NCI-H146 treated with DMSO at 0.1 percent for 48 hours (cell line): Measurements from ENCODE around the gene ANKRD55.
"Not testable (repeated sequence)": the region's sequence is repeated elsewhere in the genome, so short reads cannot be mapped to it uniquely, and the experiment has no call there.

ENCODE experiments used
- DNase-seq: peaks from one replicate; lab custom pipeline; 2025; ENCODE audit not compliant: unreplicated experiment; lab: John Stamatoyannopoulos, UW

Gene ANKRD55

DNA sequence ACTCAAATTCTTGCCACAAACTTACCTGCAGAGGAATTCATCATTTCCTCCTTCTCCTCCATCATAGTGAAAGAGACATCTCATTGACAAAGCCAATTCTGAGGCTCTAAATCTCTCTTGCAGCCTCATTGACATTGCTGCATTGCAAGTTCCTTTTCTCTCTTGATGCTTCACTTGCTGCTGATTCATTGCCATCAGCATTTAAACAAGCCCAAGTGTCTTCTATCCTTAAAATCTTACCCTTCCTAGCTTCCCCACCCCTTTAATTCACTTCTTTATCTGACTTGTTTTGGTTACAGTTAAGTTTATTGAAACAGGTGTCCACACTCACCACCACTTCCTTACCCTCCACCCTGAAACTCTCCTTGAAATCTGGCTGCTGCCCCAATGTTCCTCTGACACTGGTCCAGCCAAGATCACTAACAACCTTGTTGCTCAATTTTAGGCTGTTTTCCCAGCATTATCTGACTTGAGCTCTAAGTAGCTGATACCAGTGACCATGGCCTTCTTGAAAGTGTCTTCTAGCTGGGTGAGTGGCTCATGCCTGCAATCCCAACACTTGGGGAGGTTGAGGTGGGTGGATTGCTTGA is 152.0 kb downstream of the ANKRD55 start:
- not testable (repeated sequence) for DNase-seq

DNA sequence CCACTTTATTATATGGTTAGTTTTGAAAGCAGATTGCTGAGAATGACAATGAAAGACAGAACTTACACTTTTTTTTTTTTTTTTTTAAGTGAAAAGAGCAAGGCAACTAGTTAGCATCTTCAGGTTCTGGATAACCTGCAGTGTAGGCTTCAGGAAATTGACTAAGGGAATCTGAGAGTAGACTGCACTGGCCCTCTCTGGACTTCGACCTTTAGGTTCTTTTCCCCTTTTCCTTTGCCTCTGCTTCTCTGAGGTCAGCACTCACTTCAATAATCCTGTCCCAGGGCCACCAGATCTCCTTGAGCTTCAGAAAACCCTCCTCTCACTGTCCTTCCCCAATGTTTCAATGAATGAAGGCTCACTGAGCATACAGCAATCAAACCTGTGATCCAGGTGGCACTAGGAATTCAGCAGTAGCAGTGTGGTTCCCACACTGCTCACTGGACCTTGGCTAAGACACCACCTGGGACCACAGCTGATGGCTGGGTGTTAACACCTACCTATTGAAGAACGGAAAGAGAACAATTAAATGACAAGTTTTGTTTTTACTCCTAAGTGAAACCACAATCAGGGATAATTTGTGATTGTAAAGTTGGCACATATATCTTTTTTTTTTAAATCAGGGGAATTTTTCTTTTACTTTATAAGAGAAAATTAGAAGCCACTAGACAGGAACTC is 152.6 kb downstream of the ANKRD55 start:
- no peak for DNase-seq

DNA sequence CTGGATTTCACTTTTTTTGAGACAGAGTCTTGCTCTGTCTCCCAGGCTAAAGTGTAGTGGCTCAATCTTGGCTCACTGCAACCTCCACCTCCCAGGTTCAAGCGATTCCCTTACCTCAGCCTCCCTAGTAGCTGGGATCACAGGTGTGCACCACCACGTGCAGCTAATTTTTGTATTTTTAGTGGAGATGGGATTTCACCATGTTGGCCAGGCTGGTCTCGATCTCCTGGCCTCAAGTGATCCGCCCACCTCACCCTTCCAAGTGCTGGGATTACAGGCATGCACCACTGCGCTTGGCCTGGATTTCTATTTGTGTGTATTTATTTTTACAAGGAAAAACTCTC is 154.0 kb downstream of the ANKRD55 start:
- DNase-seq: not testable (repeated sequence)

DNA sequence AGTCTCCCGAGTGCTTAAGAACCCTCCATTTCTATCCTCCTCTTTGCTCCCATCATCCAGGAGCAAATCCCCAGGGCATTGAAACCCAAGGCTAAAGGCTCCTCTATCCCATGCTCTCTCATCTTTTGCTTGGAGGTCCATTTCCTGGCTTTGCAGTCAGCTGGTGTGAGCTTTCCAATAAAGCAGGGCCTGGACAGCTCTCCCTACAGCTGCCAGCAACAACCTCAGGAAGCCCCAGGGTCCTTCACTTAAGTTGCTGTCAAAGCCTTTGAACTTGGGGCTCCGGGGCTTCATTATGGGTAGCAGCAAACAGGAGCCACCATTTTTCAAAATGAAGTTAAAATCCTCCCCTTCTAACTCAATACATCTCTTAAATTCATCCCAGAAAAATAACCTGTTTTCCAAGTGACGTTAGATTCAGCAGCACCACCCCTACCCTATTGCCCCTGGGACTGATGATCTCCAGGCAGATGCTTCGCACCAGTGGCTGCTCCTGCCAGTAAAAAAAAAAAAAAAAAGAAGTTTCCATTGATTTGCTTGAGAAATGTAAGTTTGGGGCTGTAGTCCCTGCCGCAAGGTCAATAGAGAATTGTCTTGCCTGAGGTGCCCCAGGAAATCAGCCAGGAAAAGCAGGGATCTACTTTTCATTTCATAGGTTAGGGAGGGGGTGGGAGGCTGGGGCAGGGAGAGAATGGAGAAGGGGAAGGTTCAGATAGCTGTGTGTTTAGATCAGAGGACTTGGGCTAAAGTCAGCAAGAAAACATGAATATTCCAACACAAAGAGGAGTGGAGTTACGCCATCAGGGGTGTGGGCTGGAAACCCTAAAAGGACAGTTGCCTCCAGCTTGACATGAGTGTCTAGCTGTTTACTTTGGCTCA is 154.6 kb downstream of the ANKRD55 start:
- DNase-seq: no peak

DNA sequence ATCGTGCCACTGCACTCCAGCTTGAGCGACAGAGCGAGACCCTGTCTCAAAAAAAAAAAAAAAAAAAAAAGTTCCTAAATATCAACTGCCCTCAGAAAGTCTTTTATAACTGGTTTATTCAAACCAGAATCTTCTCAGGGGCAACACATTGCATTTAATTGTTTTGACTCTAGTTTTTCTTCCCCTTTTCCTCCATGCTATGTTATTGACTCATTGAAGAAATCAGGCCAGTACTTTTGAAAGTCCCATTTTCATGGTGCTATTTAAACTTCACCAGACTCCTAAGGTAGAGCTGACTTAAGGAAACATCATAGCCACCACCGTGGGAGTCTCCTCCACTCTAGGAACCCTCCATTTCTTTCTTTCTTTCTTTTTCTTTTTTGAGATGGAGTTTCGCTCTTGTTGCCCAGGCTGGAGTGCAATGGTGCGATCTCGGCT is 155.3 kb downstream of the ANKRD55 start:
- DNase-seq: no peak

DNA sequence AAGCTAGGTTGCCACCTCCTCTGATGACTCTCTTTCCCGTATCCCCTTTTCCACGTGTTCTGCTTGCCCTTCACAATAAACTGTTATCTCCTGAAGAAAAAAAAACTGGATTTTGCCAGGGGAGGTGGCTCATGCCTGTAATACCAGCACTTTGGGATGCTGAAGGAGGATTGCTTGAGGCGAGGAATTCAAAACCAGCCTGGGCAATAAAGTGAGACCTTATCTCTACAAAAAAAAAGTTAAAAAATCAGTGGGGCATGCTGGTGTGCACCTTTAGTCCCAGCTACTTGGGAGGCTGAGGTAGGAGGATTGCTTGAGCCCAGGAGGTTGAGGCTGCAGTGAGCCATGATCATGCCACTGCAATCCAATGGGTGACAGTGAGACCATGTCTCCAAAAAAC is 156.6 kb downstream of the ANKRD55 start:
- DNase-seq: no peak

DNA sequence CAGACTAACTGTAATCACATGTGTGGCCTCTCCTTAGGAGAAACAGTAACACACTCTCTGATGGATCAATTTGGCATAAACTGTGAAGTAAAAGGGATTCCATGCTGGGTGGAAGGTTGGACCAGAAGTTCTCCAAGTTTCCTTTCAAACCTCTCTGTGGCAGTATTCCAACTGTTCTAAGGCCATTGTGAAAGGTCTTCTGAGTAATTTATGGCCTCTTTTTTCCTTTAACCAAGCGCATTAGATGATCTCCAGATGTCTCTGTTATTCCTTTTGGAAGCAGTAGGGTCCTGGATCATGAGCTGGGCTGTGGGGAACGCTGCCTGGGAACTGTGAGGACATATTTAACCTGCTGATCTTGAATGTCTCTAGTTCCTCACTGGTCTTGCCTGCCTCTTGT is 157.8 kb downstream of the ANKRD55 start:
- no peak for DNase-seq

DNA sequence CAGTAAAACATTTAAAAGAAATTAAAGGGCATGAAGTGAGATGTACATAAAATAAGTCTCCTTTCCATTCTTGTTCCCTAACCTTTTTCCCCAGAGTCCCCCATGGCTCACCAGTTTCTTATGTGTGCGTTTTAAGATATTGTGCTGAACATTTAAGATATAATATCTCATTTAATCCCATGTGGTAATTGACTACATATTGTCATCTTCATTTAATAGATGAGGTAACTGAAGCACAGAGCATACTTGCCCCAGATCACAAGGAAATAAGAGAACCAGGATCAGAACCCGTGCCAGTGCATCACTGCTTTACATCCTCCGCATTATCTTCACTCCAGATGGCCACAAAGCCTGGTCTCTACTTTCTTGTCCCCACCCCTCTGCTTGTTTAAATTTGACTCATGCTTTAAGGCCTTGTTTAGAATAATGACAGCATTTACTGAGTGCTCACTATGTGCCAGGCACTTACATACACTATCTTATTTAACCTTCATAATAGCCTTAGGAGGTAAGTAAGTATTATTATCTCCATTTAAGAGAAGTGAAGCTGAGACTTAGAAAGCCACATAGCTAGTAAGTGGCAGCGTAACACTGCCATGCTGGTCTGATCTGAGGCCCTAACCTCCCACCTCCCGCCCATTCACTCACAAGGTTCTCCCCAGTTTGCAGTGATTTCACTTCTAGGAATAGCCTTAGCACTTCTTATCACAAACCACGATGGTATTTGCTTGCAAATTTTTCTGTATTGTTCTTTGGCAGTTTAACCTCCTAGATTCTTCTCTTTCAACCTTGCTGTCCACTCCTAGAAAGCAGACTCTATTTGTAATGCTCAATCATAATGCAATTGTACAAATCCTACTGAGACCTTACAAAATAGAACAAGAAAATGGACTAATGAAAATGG is 160.0 kb downstream of the ANKRD55 start:
- DNase-seq: no peak

DNA sequence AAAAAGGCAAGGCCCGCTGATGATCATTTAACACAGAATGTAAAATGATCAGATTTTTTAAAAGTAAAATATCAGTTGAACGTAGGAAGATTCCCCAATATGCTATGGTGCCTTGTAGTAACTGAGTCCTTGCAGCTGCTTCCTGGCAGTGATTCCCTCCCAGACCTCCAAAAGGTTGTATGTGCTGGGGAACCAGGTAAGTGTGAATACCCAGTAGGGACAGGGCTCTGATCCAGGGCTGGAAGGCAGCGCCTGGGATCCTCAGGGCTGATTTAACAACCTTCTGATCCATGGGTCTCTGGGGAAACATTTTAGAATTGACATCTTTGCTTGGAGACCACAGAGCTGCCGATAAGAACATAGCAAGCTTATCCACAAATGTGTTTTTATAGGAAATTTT is 161.7 kb downstream of the ANKRD55 start:
- no peak for DNase-seq

DNA sequence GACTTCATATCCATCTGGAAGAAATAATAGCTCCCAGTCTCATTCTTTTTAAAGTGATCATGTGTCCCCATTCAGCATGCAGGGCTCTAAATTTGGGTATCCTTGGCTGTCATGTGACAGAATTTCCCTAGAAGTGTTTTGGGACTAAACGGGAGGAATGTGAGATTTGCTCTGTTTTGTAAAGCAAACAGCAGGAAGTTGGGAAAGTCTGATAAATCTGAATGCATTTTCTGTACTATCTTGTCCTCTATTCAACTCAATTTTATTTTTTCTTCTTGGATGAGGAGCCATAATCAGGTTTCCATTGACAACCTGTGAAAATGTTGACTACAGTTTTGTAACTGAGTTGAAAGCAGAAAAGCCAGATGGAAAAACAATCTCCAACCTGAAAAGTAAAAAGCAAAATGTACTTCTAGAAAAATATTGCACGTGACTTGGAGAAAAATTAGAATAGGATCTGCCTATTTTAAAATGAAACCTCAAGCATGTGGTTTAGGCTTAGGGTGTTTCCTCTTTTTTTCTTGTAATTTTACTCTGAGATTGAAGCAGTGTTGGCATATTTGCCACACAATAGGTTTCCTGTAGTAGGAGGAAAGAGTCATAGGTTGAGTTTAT is 162.2 kb downstream of the ANKRD55 start:
- DNase-seq: no peak

DNA sequence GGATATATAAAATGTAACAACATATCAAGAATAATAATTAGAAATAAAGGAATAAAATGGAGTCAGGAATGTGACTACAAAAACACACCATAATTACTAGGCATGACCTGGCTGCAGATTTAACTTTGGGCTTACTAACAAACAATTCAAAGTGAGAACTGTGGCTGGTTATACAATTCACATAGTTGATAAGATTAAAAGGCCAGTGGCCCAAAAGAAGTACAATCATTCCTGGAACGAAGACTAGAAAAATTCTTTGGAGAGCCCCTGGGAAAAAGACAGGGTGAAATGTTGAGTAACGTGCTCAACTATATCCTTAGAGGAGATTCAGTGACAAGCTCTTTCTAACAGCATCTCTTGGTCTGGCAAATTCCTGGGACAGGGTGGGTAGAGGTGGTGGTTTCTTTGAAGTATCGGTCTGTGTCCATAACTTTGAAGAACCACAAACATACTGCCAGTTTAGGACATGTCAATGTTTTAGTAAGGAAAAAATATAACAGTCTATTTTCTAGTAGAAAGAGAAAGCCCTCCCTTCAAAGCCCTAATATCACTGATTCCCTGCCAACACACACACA is 163.4 kb downstream of the ANKRD55 start:
- no peak for DNase-seq

DNA sequence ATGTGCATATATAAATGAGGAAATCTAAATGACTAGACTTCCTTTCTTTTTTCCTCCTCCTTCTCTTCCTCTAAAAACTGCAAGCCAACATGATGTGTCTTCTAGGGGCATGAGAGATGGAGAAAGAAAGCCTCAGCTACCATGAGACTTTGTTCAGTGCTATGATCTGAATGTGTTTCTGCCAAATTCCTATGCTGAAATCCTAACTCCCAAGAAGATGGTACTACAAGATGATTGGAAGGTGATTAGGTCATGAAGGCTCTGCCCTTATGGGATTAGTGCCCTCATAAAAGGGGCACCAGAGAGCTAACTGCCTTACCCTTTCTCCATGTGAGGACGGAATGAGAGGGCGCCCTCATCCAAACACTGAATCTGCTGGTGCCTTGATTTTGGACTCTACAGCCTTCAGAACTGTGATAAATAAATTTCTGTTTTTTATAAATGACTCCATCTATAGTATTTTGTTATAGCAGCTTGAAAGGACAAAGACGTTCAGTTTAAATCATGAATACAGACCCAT is 166.1 kb downstream of the ANKRD55 start:
- DNase-seq: no peak

DNA sequence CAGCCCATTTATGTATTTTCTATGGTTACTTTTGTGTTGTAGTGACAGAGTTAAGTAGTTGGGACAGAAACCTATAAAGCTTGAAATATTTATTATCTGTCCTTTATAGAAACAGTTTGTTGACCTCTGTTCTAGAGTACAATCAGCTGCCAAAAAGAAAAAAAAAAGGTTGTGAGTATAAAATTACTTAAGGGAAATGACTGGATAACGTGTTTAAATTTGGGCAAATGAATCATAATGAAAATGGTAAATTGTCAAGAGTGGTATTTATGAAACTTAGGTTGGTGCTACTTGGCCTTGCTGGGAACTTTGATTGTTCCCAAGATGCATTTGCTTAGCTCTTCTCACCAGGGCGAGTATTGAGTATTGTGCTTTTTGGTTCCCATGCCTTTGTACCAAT is 168.1 kb downstream of the ANKRD55 start:
- no peak for DNase-seq

DNA sequence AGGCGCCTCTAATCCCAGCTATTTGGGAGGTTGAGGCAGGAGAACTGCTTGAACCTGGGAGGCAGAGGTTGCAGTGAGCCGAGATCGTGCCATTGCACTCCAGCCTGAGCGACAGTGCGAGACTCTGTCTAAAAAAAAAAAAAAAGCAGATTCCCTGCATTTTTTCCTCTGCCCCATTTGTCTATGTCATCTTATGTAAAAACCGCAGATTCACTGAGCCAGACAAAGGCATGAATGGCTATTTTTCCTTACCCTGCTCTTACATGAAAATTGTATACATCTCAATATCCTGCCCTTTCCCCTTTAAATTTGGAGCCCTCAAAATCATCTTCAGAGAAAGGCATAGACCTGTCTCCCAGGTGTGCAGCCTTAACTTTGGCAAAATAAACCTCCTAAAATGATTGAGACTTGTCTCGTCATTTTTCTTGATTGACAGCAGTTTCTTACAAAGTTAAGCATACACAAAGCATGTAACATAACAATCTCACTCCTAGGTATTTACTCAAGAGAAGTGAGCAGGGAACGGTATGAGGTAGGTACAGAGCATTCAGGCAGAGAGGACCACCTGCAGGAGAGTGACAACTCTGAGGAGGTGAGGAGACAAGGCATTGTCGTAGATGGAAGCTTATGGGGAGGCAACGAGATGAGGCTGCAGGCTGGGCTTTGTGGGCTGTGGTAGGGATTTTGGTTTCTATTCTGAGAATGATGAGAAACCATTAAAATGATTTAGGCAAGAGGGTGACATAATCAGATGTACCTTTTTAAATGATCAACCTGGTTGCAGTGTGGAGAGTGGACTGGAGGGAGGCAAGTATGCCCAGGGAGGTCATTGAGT is 172.6 kb downstream of the ANKRD55 start:
- DNase-seq: no peak

DNA sequence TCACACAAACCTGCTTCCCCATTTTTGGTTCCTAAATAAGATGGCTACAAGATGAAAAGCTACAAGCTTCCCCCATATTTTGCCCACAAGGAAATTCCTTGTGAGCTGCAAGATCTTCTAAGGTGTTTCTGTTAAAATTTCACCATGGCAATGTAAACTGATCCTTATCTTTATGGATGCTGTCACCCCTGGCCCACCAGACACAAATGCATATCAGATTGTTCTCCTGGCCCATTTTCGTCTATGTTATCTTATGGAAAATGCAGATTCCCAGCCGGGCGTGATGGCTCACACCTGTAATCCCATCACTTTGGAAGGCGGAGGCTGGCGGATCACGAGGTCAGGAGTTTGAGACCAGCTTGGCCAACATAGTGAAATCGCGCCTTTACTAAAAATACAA is 173.3 kb downstream of the ANKRD55 start:
- DNase-seq: no peak

DNA sequence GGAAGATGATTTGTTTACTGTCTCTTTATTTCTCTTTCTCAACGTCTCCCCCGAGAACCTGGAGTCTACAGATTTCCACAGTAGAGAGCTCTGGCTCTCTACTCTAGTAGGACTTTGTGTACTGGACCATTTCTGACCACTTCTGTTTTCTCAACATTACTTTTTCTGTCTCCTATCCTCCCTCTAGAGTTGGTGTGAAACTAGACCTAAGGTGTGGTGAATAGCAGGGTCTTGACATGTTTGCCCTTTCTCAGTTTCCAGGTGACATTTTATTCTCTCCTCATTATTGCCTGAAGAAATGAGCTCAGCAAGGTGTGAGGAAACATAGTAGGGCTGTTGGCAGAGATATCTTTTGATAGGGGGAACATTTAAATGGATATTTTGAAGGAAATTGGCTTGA is 176.3 kb downstream of the ANKRD55 start:
- DNase-seq: no peak

DNA sequence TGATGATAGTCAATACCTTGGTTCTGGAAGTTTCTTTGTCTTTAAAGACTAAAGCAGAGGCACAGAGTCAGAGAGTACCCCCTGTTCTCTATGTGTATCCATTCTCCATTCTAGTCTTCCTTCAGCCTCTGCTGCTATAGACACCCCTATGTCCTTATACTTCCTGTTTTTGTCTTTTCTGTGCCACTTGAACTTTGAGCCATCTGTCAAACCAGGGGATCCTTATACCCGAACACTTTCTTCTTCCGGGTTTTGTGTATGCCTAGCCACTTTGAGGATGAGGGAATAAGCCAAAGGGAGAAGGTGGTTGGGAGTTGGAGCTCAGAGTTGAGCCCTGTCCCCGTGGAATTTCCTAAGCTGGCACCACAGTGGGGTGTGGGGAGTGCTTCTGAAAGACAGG is 177.3 kb downstream of the ANKRD55 start:
- DNase-seq: no peak

DNA sequence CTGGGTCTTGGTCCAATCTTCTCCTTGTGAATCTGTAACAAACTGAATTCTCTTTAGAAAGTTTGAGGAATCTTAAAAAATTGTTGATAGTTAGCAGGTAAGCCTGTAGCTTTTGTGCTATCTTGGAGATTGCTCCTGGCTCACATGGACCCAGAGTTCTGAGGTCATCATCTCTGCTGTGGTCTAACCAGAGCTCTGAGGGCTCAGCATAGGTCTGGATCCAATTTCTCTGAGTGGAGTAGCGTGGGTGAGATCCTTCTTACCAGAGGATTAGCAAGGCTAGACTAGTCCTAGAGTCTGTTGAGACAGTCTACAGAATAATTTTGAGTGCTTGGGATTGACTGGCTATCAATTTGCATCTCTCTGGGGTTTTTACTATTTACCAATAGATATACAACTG is 177.8 kb downstream of the ANKRD55 start:
- DNase-seq: no peak

DNA sequence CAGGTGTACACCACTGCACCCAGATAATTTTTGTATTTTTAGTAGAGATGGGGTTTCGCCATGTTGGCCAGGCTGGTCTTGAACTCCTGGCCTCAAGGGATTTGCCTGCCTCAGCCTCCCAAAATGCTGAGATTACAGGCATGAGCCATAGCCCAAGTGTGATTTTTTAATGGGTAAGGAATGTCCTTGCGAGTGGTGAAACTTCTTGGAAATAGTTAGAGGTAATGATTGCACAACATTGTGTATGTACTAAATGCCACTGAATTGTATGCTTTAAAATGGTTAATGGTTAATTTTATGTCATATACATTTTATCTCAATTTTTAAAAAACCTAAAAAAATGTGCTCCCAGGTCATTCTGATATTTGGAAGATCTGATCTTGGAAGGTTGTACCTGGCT is 178.5 kb downstream of the ANKRD55 start:
- DNase-seq: no peak
